GM10248 (cell line): ENCODE data around the gene CXorf49B.
"Not testable (repeated sequence)": the region's sequence is repeated elsewhere in the genome, so short reads cannot be mapped to it uniquely, and the experiment has no call there.

ENCODE experiments used
- CTCF ChIA-PET: fragments of 300-600 bp; sonication (Branson Sonifier 250); formaldehyde crosslinking; extraction: SDS; loops from one replicate; lab custom pipeline; 2021; ENCODE audit warnings: antibody characterized with exemption; lab: Yijun Ruan, JAX
- POLR2A ChIA-PET: fragments of 350-650 bp; sonication (Branson Sonifier 250); formaldehyde crosslinking; extraction: SDS; loops from one replicate; lab custom pipeline; 2020; ENCODE audit warnings: antibody characterized with exemption; lab: Yijun Ruan, JAX
- DNase-seq: peaks from one replicate; pipeline ENCODE4 v3.0.0; 2012; ENCODE audit errors: extremely low spot score

CXorf49B gene

GRCh38 chrX:71763049-71763448, at the start of gene CXorf49B:
TSS of gene CXorf49B (plus strand) at chrX:71763349. CDS start at chrX:71763424, 75 bp downstream.
- DNase-seq, POLR2A ChIA-PET, CTCF ChIA-PET: not testable (repeated sequence)

GRCh38 chrX:71714064-71714463, 49.1 kb upstream of the CXorf49B start:
- DNase-seq, POLR2A ChIA-PET, CTCF ChIA-PET: not testable (repeated sequence)

GRCh38 chrX:71715551-71715950, 47.6 kb upstream of the CXorf49B start:
- CTCF ChIA-PET, DNase-seq, POLR2A ChIA-PET: not testable (repeated sequence)

GRCh38 chrX:71716323-71716722, 46.8 kb upstream of the CXorf49B start:
- DNase-seq, POLR2A ChIA-PET, CTCF ChIA-PET: not testable (repeated sequence)

GRCh38 chrX:71718185-71718584, 45.0 kb upstream of the CXorf49B start, which contains the start of gene CXorf49:
TSS of gene CXorf49 (minus strand) at chrX:71718285. CDS start at chrX:71718151, 134 bp downstream.
- DNase-seq, CTCF ChIA-PET, POLR2A ChIA-PET: not testable (repeated sequence)

- DNase-seq, CTCF ChIA-PET: not testable (repeated sequence)
Measured at GRCh38 chrX:71719195-71719594, 44.0 kb upstream of the CXorf49B start.

GRCh38 chrX:71720289-71720886, 42.8 kb upstream of the CXorf49B start:
- DNase-seq, POLR2A ChIA-PET, CTCF ChIA-PET: not testable (repeated sequence)

More at GRCh38 chrX:71719195-71719594, 44.0 kb upstream of the CXorf49B start:
- POLR2A ChIA-PET, result not testable (repeated sequence)

- DNase-seq, POLR2A ChIA-PET, CTCF ChIA-PET: not testable (repeated sequence)
Measured at GRCh38 chrX:71760688-71761281, 2.4 kb upstream of the CXorf49B start.

- DNase-seq, POLR2A ChIA-PET, CTCF ChIA-PET: not testable (repeated sequence)
Measured at GRCh38 chrX:71764832-71765231, 1.7 kb downstream of the CXorf49B start.

GRCh38 chrX:71765613-71766012, 2.5 kb downstream of the CXorf49B start:
- POLR2A ChIA-PET, CTCF ChIA-PET, DNase-seq: not testable (repeated sequence)

GRCh38 chrX:71767134-71767533, 4.0 kb downstream of the CXorf49B start:
- DNase-seq, POLR2A ChIA-PET, CTCF ChIA-PET: not testable (repeated sequence)

GRCh38 chrX:71778322-71778721, 15.2 kb downstream of the CXorf49B start:
- POLR2A ChIA-PET, DNase-seq, CTCF ChIA-PET: not testable (repeated sequence)

GRCh38 chrX:71782225-71782949, 19.2 kb downstream of the CXorf49B start:
- DNase-seq, POLR2A ChIA-PET, CTCF ChIA-PET: not testable (repeated sequence)

- CTCF ChIA-PET, DNase-seq, POLR2A ChIA-PET: not testable (repeated sequence)
Measured at GRCh38 chrX:71782950-71783299, 19.8 kb downstream of the CXorf49B start.

- POLR2A ChIA-PET, CTCF ChIA-PET, DNase-seq: not testable (repeated sequence)
Measured at GRCh38 chrX:71783569-71784347, 20.6 kb downstream of the CXorf49B start.

- POLR2A ChIA-PET, CTCF ChIA-PET: not testable (repeated sequence)
Measured at GRCh38 chrX:71784348-71784983, 21.3 kb downstream of the CXorf49B start.

GRCh38 chrX:71806450-71806849, 43.3 kb downstream of the CXorf49B start:
- DNase-seq, CTCF ChIA-PET, POLR2A ChIA-PET: not testable (repeated sequence)

More at GRCh38 chrX:71784348-71784983, 21.3 kb downstream of the CXorf49B start:
- DNase-seq, result not testable (repeated sequence)
